HG03460 (cell line): ENCODE data around the gene IKBKE.

ENCODE experiments used
- ATAC-seq: cut with Tn5 transposase; IDR thresholded peaks from one replicate; pipeline ENCODE4 v1.9.1; 2021; ENCODE audit not compliant: unreplicated experiment

Gene IKBKE

DNA sequence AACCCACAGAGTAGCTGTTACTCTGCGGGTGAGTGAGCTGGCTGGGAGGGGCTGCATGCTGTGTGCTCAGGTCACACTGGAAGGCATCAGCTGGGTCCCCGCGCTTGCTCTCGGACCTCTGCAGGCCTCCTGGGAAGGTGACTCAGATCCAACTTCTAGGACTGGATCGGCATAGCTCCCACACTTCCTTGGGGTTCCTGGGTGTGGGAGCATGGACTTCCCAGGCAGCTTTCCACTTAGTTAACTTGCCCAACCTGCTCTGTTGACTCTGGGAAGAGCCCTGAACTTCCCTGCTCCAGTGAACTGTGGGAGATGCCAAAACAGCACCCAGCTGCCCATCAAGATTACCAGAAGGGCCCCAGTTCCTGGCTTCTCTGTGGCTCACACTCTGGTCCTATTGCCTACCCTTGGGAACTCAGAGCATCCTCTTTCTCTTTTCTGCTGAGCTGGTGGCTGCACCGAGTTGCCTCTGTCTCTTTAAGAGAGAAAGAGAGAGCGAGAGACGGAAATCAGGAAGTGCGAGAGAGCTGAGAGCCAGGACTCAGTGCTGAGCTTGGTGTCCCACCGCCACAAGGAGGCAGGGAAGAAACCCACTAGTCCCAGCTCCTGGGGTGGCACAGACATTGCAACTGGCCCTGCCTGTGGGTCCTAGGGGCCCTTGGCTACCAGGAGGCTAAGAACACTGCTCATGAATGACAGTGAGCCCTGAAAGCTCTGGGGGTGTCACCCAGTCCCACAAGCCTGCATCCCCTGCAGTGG, at the start of gene IKBKE:
TSS of gene IKBKE (plus strand) at position 544 of the 759 bp plus-strand sequence. CDS start 2,752 bp downstream, outside the sequence.
- ATAC-seq: peak; percentile 51

- ATAC-seq: no peak
Measured at GRCh38 chr1:206421616-206422340, 48.5 kb upstream of the IKBKE start.

- ATAC-seq: no peak
Measured at GRCh38 chr1:206422525-206422924, 47.8 kb upstream of the IKBKE start.

DNA sequence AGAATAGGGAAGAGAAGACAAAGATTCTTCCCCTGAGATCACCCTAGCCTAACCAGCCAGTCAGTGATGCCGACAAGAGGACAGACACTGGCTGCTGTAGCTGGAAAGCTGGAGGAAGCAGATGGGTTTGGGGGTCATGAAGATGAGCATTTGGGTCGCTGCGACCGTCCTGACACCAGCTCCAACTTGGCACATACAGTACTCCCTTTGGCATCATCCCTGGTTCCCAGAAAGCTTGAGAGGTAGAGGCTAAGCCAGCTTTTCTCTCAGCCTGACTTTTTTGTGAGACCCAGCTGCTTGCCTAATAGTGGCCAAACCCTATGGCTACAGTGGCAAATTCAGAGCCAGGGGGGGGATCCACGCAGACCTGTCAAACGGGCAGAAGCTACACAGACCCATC, 43.0 kb upstream of the IKBKE start:
- ATAC-seq: no peak

DNA sequence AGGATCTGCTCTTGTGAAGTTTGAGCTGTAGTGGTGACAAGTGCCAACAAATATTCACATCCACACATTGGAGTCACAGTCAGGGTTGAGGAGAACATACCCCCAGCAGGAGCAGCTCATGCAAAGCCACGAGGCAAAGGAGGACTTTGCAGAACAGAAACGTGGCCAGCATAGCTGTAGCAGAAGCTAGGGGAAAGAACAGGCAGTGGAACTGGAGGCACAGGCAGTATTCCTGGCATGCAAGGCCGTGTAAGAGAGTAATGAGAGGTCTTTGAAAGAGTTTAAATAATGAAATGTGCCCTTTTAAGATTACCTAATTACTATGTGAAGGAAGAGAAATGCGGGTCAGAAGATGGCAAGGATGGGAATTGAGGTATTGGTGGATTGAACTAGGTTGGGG, 40.9 kb upstream of the IKBKE start:
- no peak for ATAC-seq

DNA sequence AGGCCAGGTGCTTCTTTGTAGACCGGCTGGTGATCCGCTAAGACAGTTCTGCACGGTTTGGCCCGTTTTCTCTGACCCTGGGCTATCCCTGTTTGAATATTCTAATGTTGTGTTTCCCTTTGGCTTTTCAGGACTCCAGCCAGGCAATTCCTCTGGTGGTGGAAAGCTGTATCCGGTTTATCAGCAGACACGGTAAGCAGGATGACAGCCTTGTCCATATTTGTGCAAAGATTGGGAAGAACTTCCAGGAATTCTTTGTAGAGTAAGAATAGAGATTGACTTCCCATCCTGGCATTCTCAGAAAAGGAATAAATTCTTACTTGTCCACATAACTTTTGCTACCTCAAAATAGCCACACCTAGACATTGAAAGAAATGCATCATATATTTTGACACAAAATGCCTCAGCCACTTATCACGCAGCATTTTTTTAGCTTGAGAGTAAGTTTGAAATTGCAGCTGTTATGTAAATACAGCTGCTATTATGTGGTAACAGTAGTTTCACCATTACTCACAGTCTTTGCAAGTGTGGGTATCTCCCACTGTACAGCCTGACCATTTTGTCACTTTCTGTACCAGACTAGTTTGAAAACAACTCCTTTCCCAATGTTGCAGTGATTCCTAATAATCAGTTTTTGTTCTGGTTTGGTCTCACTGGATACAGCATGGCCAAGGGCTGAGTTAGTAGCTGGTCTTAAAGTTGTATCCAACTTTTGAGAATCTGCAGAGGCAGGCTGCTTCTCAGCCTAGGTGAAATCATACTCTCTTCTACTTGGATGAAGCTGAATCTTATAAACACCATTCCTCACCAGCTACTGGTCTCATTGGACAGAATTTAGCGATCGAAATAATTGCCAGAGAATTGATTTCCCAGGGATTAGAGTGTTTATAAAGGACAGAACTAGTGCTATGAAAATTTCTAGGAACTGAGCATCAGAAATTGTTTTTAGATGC, 40.0 kb upstream of the IKBKE start:
- ATAC-seq: peak; percentile 99

DNA sequence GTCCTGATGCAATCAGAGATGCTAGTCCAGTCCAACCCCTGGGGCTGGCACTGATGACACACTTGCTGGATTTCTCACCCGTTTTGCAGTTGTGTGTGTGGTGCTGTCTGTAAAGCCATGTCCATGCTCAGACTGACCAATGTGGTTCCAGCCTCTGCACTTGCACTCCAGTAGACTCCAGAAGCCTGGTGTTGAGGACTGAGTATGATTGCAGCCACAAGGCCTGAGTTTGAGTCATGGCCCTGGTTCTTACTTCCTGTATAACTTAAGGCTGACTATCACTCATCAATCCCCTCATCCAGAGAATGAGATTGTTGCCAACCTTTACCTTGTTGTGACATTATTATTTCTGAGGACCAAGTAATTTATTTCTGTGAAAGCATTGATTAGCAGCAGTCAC, 34.8 kb upstream of the IKBKE start:
- no peak for ATAC-seq

DNA sequence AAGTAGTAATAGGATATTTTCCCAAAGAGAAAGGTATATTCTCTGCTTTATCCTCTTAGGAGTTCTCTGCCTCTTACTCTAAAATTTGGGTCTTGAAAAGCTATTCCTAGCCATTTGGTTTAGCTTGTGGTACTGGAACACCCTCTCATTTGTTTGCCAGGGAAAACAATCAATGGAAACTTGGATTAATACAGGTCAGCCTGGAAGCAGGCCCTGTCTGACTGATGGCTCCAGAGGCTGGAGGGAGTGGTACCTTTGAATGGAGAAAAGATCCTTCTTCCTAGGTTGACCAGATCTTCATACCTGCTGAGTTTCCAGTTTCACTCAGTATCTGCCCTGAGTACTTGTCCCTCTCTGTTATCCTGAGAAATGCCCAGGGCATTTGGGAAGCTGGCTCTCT, 31.7 kb upstream of the IKBKE start:
- ATAC-seq: no peak

DNA sequence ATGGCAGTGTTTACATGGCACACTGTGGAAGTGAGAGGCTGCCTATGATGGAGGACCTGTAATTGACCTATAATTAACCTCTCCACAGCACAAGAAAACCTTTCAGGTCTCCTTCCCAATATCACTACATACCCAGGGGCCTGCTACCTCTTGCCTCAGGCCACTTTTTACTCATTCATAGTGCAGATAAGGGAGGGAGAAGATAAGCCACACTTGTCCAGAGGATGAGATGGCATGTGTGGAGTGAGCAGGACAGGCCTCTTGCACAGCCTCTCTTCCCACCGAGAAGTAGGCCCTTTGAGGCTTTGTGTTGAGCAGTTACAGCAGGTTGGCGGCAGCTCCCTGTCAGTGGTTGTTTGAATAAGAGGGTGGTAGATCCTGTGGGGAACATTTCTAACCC, 31.1 kb upstream of the IKBKE start:
- no peak for ATAC-seq

- ATAC-seq: no peak
Measured at GRCh38 chr1:206441336-206441967, 28.8 kb upstream of the IKBKE start.

GRCh38 chr1:206442101-206442500, 28.2 kb upstream of the IKBKE start:
- ATAC-seq: no peak

GRCh38 chr1:206445116-206445515, 25.2 kb upstream of the IKBKE start:
- ATAC-seq: no peak

DNA sequence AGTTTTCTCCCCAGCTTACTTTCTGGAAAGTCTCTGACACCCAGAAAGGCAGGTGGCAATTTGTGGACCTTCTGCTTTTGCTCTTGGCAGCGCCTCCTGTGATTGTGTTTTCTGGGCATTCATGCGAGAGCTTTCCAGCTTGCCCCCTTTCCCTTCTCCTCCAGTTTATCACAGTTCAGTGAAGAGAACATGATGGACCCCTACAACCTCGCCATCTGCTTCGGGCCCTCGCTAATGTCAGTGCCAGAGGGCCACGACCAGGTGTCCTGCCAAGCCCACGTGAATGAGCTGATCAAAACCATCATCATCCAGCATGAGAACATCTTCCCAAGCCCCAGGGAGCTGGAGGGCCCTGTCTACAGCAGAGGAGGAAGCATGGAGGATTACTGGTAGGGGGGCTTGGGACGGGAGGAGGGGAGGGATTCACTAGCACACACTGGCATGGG, 24.3 kb upstream of the IKBKE start:
- ATAC-seq: no peak

DNA sequence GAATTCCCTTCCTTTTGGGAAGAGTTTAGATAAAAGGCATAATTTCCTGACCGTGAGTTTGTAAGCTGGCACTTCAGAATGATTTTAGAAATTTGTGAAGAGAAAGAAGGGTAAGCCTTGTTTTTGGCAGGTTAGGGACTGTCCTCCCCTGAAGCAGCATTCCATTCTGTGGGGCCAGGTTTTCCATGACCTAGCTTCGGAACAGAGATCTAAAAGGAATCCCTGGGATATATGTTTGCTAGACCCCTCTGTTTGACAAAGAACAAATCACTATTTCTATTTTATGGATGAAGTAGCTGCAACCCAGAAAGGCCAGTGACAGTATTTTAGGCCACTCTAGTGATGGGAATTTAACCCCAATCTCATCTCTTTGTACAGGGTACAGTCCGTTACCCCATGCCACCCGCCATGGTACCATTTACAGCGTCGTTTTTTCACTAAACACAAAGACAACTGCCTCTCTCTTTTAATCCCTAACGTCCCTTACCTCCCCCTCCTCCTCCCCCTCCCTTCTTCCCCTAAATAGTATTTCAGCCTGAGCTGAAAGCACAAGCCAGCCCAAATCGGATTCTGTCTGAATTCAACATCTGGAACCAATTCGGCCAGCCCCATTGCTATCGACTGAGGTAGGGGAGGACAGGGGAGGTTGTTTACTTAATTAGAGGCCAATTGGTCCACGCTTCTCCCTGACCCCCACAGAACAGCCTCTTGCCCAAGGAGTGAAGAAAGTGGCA, 23.4 kb upstream of the IKBKE start:
- ATAC-seq: no peak

DNA sequence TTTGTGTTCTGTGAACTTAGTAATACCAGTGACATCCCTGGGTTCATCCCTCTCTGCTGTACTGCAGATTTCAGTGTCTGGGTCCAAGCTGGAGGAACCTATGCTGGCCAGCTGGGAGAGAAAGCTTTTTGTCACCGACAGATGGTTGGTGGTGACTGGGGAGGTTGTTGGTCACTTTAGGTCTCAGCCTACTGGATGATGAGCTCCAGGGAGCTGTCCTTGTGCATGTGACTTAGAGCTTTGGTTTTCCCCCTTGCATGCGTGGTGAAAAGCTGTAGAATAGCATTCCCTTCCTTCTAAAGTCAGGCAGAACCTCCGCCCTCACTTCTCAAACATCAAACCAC, 22.9 kb upstream of the IKBKE start:
- ATAC-seq: no peak

DNA sequence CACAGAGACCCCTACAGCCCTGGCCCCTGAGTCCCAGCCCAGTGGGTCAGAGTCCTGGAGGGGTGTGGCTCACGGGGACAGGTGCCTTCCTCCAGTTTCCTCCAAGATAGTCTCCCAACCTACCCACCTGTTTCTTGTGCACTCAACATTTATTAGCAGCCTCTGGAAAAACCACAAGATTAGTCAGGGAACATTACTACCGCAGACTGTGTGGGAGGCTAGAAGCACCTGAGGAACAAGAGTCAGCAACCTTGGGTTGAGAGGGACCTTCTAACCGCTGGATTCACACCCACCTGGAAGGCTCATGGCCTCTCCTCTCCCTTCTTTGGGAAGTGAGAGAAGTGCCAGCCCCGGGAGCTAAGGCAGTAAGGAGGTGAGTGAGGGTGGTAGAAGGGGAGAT, 22.5 kb upstream of the IKBKE start:
- ATAC-seq: no peak

GRCh38 chr1:206448471-206448870, 21.8 kb upstream of the IKBKE start:
- no peak for ATAC-seq

DNA sequence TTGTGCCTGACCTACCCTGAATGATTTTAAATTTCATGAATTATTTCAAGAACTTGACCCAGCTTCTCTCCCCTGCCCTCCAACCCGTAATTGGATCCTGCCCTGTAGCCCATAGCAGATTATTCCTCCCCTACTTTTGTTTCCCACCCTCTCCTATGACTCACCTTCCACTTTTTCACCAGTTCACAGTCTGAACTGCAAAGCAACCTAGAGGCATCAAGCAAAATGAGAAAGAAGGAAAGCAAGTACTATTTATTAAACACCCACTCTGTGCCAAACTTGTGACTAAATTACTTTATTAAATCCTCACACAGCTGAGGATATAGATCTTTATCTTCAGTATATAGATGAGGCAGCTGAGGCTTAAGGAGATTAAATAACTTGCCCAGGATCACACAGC, 20.7 kb upstream of the IKBKE start:
- ATAC-seq: no peak

DNA sequence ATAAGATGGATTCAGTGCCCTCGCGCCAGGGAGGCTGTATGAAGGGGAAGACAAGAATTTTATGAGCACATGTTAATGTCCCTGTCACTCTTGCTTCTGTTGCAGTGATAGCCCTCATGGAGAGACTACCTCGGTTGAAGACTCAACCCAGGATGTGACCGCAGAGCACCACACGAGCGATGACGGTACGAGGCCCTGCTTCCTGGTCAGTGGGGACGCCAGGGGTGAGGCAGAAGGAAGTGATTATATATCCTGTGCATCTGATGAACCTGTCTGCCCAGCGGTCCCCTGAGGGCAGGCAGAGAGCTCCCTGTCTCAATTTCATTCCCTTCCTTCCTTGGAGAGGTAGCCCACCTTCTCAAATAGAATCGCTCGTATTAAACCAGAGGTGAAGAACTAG, 20.0 kb upstream of the IKBKE start:
- no peak for ATAC-seq

DNA sequence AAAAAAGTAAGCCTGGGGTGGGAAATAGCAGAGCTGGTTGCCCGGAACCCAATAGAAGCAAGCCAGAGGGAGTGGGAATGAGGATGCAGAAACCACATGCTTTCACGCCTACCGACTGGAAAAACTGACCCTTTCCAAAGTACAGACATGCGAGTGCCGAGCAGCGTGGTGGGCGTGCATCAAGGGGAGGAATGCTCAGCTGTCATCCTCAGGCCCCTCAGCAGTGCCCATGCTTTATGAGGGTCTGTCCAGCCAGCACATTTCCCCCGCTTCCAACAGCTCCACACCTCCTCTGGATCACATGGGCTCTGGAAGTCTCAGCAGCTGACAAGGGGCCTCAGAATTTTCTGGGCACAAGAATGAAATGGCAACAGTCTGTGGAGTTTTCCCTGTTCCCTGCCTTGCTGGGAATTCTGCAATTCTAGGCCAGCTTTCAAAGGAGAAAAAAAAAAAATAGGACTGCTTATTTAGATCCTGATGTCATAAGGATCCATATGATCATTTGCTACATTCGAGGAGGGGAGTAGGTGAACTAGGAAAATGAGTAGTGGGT, 19.1 kb upstream of the IKBKE start:
- ATAC-seq: no peak
